ENCODE data around the gene IL12RB2. TPM values are rescaled to one million over a fixed set of nuclear protein-coding genes. Genes with fewer than 3 reads are reported as not detected.

IL12RB2 gene
- total RNA-seq, 2 experiments from 2014 or later = 0.98 to 1.2 TPM

GRCh38 chr1:67433837-67434236 lies 126.2 kb downstream of the IL12RB2 start:
- peaks cover 29% of the 10 kb centered on the region for H3K4me1 Mint-ChIP-seq (ENCODE audit: low read depth)
- no peaks in the 10 kb centered on the region for H3K27me3 Mint-ChIP-seq
- ATAC-seq (ENCODE audit: poor library complexity) (no peak), DNase-seq (peak in 1 of 14 experiments; percentile 6)
- ChIA-PET POLR2A (no interaction called here), CTCF (no interaction called here)
- peaks cover 22% of the 10 kb centered on the region for H3K36me3 Mint-ChIP-seq (ENCODE audit: low read depth)
- no peak overlapping the region for H3K27ac ChIP-seq (ENCODE audit: low read depth in 1 of 2, low read length in 2 of 2)
- intact Hi-C loops (cut with DNase I, micrococcal nuclease) = loop anchor here (5.0 to 10.0 kb wide), 3 partner anchors 253 to 507 kb away; partner anchors contain the start of gene GADD45A (in 1 of the 2)
- no peaks in the 10 kb centered on the region for H3K36me3 ChIP-seq (ENCODE audit: insufficient read depth, low read length)
- H3K27me3 ChIP-seq (ENCODE audit: control insufficient read depth in 1 of 2, insufficient read depth in 2 of 2, low read length in 2 of 2) = no peaks in the 10 kb centered on the region
- TF ChIP-seq CTCF (IDR thresholded peaks at IDR 0.05) = no peak
- no peak overlapping the region for H3K4me3 ChIP-seq (ENCODE audit: low read length)
- peaks cover 4% of the 10 kb centered on the region for H3K4me1 ChIP-seq (ENCODE audit: insufficient read depth, low read length)
- no peaks in the 10 kb centered on the region for H3K9me3 ChIP-seq (ENCODE audit: control insufficient read depth in 1 of 2, insufficient read depth in 1 of 2, low read length in 2 of 2)
- no peaks in the 10 kb centered on the region for H3K9me3 Mint-ChIP-seq
- no peak overlapping the region for H3K4me3 Mint-ChIP-seq
- H3K27ac Mint-ChIP-seq = no peak overlapping the region

GRCh38 chr1:67434491-67434890 lies 126.8 kb downstream of the IL12RB2 start:
- no peak overlapping the region for H3K27ac Mint-ChIP-seq
- no peaks in the 10 kb centered on the region for H3K27me3 ChIP-seq (ENCODE audit: control insufficient read depth in 1 of 2, insufficient read depth in 2 of 2, low read length in 2 of 2)
- peaks cover 15% of the 10 kb centered on the region for H3K36me3 Mint-ChIP-seq (ENCODE audit: low read depth)
- ATAC-seq (ENCODE audit: poor library complexity) (no peak), DNase-seq (no peak)
- no peak overlapping the region for H3K4me3 ChIP-seq (ENCODE audit: low read length)
- ChIA-PET POLR2A (no interaction called here), CTCF (no interaction called here)
- no peak overlapping the region for H3K27ac ChIP-seq (ENCODE audit: low read depth in 1 of 2, low read length in 2 of 2)
- no peaks in the 10 kb centered on the region for H3K9me3 Mint-ChIP-seq
- no peaks in the 10 kb centered on the region for H3K27me3 Mint-ChIP-seq
- H3K4me1 ChIP-seq (ENCODE audit: insufficient read depth, low read length) = peaks cover 4% of the 10 kb centered on the region
- no peak for TF ChIP-seq CTCF (IDR thresholded peaks at IDR 0.05)
- H3K4me1 Mint-ChIP-seq (ENCODE audit: low read depth) = peaks cover 25% of the 10 kb centered on the region
- intact Hi-C loops (cut with DNase I, micrococcal nuclease) = loop anchor here (5.0 to 10.0 kb wide), 3 partner anchors 253 to 507 kb away; partner anchors contain the start of gene GADD45A (in 1 of the 2)
- H3K9me3 ChIP-seq (ENCODE audit: control insufficient read depth in 1 of 2, insufficient read depth in 1 of 2, low read length in 2 of 2) = no peaks in the 10 kb centered on the region
- no peak overlapping the region for H3K4me3 Mint-ChIP-seq
- H3K36me3 ChIP-seq (ENCODE audit: insufficient read depth, low read length) = no peaks in the 10 kb centered on the region

- H3K9me3 Mint-ChIP-seq = no peaks in the 10 kb centered on the region
- TF ChIP-seq CTCF (IDR thresholded peaks at IDR 0.05) = no peak
- Histone ChIP-seq H3K4me1 (ENCODE audit: insufficient read depth, low read length) (peaks cover 4% of the 10 kb centered on the region), H3K9me3 (ENCODE audit: control insufficient read depth in 1 of 2, insufficient read depth in 1 of 2, low read length in 2 of 2) (no peaks in the 10 kb centered on the region), H3K4me3 (ENCODE audit: low read length) (no peak overlapping the region), H3K27me3 (ENCODE audit: control insufficient read depth in 1 of 2, insufficient read depth in 2 of 2, low read length in 2 of 2) (no peaks in the 10 kb centered on the region), H3K27ac (ENCODE audit: low read depth in 1 of 2, low read length in 2 of 2) (no peak overlapping the region), H3K36me3 (ENCODE audit: insufficient read depth, low read length) (no peaks in the 10 kb centered on the region)
- H3K4me1 Mint-ChIP-seq (ENCODE audit: low read depth) = peaks cover 18% of the 10 kb centered on the region
- no peaks in the 10 kb centered on the region for H3K36me3 Mint-ChIP-seq (ENCODE audit: low read depth)
- no peak overlapping the region for H3K4me3 Mint-ChIP-seq
- CTCF ChIA-PET = no interaction called here
- H3K27me3 Mint-ChIP-seq = no peaks in the 10 kb centered on the region
- intact Hi-C loops (cut with DNase I, micrococcal nuclease) = loop anchor here in 1 of 2 experiments (10.0 kb wide), 1 partner anchor 292 kb away; no protein-coding TSS in a partner anchor
- ATAC-seq (ENCODE audit: poor library complexity) (no peak), DNase-seq (no peak)
- POLR2A ChIA-PET = no interaction called here
- H3K27ac Mint-ChIP-seq = no peak overlapping the region
These were observed 128.9 kb downstream of the IL12RB2 start for GRCh38 chr1:67436511-67437055.

All from CD4-positive, alpha-beta T cell (primary cell).